GM19099 (cell line): ENCODE data around the gene RAD51B.

Experiments used
- POLR2A ChIP-seq: IDR thresholded peaks from 3 replicates; pipeline ENCODE4 v1.6.1; 2011; ENCODE audit warnings: low read depth; ENCODE audit not compliant: insufficient read length; ENCODE audit errors: extremely low read depth

The RAD51B gene

DNA sequence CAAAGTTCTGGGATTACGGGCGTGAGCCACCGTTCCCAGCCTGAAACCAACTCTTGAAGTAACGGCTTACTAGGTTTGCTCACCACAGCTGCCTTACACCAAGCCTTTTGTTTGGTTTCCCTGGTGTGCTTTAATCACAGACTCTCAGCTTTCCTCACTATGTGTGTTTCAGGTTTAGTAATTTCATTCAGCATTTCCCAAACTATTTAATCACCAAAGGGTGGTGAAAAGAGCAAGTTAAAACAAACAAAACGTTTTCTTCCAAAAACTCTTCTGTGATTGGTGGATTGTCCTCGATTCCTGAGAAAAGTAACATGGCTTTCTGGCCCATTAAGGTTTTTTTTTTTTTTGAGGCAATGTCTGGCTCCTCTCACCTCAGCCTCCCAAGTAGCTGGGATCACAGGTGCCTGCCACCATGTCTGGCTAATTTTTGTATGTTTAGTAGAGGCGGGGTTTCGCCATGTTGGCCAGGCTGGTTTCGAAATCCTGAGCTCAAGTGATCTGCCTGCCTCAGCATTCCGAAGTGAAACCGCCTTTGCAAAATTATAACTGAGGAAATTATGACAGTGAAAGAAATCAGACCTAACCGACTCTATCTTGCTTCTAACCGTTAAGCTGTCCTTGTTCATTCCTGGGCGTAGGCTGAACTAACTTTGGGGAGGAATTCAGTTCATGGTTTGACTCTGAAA is 1.7 kb upstream of the RAD51B start:
- TF ChIP-seq POLR2A: no peak

DNA sequence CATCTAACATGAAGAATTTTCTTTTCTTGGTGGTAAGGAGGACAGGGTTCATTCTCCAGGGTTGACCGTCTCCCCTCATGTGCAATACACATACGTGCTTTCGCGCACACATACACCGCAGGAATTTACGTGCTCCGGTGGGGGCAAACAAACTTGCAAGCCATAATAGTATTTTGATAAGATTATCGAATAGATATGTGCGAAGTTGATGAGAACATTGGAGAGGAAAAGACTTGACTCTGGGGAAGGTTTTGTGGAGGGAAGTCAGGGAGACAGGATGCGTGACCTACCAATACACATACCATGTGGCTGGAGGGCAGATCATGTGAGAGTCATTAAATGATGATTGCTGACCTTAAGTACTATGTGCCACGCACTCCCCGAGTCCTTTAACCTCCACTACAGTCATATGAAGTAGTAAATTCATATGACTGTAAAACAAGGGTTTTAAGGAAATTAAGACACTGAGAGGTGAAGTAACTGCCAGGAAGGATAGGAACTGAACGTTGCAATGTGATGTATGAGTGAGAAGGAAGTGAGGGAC is 921 bp downstream of the RAD51B start:
- TF ChIP-seq POLR2A: no peak

DNA sequence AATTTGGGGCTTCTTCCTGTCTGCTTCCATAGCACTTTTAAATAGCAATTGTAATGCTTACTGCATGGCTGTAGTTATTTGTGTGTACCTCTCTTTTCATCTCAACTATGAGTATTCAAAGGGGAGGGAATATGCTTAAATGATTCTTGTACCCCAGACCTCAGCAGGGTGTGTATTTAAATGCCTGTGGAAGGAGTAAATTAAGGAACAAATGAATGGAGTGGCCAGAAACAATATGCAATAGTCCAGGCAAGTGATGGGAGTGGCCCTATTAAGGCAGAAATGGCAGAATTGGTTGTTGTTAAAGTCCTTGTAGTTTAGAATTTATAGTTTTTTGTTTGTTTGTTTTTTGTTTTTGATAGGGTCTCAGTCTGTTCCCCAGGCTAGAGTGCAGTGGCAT is 1.5 kb downstream of the RAD51B start:
- no peak for TF ChIP-seq POLR2A

DNA sequence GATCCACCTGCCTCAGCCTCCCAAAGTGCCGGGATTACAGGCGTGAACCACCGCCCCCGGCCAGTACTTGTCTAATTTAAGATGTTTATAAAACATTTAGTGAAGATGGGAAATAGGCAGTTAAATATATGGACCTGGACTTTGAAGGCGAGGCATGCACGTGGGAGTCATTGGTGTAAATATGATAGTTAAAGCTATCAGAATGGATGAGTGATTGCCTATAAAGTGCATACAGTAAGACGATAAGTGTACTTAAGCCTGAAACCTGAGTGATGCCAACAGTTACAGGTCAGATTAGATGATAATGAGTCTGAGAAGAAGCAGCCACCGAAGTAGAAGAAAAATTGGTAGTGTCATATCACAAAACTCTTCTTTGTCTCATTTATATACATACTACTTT is 11.5 kb downstream of the RAD51B start:
- TF ChIP-seq POLR2A: no peak

DNA sequence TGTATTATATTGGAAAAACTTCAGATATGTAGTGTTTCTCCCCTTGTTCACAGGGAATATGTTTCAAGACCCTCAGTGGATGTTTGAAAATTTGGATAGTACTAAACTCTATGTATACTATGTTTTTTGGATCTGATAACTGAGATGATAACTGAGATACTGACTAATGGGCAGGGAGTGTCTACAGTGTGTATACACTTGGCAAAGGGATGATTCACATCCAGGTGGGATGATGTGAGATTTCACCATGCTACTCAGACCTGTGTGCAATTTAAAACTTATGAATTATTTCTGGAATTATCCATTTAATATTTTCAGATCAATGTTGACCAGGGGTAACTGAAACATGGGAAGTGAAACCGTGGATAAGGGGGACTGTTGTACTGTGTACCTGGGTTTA is 13.8 kb downstream of the RAD51B start:
- no peak for TF ChIP-seq POLR2A

DNA sequence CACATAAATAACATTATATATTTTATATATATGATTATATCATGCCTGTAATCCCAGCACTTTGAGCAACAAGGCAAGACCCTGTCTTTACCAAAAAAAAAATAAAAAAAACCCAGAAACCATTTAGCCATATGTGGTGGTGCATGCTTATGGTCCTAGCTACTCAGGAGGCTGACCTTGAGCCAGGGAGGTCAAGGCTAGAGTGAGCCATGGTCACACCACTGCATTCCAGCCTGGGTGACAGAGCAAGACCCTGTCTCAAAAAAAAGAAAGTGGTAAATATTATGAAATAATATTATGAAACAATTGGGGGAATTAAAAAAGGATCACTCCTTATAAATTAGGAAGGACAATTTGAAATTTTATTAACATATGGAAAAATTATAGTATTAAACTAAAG is 16.0 kb downstream of the RAD51B start:
- TF ChIP-seq POLR2A: no peak

DNA sequence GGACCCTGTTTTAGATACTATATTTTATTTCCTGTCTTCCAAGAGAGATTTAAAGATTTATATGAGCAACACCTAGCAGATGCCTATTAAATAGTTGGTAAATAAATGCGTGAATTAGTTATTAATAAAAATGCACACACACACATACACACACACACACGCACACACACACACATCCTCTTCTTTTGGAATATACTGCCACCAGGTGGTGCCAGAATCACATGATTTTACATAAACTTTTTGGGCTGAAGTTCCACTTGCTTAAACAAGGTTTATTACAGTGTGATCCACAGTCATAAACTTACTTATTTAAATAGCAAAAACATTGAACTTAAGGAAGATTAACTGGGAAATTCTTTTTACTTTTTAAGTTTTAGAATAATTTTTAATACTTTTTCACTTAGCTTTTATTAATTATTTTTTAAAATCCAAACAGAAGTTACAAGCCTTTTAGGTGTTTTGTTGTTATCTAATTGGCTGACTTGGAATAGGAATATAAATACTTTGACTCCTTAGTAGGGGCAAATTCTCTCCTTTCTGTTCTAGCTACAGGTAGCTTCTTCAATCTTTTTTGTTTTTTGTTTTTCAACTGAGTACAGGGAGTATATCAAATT is 17.5 kb downstream of the RAD51B start:
- TF ChIP-seq POLR2A: no peak

DNA sequence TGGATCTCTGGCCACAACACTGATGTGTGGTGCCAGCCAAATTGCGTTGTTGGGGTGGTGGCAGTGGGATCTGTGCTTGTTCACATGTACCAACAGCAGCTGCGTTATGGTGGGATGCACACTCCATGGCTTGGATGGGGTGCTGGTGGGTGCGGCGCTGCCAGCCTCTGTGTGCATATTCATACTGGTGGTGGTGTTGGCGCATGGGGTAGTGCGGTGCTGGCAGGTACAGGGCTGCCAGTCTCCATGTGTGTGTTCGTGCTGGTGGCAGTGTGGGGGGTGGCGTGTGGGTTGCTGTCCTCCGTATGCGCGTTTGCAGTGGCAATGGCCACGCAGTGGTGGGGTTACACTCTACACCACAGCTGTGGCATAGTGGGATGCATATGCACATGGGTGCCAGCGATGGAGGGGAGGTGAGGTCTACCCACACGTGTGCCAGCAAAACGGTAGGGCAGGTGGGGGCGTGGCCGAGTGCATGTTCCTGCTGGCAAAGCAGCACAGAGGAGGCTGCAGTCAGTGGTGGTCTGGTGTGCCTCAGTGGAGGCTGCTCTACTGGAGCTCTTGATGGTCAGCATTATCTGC is 26.5 kb downstream of the RAD51B start:
- TF ChIP-seq POLR2A: no peak

DNA sequence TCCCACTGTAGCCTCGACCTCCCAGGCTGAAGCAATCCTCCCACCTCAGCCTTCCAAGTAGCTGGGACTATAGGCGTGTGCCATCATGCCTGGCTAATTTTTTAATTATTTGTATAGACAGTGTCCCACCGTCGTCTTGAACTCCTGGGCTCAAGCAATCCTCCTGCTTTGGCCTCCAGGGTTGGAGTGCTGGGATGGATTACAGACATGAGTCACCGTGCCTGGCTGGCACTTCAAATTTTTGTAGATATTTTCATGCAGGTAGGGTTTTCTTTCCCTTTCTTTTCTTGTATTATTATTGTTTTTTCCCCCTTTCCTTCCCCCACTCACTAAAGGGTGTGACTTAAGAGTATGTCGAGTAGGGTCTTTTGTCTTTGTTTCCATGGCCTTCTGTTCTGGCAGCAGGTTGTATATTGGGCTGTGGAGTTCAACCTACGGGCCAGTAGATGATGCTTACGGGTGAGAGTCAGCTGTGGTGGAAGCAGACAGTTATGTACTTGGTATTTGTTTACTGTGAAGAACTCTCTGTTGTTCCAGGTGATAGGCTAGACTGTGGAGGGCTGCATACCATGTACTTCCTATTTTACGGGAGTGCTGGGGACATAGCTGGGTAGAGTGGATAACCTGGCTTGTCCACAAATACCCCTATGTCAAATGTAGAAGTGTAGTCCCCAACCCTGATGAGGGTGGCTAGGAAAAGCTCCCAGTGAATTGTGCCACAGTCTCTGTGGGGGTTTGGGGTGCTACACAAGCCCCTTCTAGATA is 30.7 kb downstream of the RAD51B start:
- TF ChIP-seq POLR2A: no peak

DNA sequence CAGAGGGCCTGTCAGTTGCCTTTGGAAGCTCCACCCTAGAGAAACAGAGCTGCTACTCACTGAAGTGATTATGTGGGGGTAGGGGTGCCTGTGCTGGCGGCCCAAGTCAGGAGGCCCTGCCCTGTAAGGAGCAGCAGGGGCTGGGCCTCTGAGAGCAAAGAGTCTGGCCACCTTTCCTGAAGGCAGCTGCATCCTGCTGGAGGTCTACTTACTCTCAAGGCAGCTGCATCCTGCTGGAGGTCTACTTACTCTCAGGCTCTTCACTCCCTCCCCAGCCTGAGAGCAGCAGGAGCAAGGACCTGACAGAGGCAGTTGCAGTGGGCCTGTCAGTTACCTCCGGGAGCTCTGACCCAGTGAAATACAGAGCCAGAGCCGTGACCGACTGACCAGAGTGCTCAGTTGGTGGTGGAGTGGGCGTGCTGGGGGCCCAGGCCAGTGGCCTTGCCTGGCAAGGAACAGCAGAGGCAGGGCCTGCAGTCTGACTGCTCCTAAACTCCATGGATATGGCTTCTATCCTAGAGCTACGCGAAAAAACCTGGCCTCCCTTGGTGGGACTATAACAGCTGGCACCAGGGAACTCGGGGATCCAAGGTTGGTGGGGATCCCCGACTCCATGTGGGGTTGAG is 32.3 kb downstream of the RAD51B start:
- no peak for TF ChIP-seq POLR2A

DNA sequence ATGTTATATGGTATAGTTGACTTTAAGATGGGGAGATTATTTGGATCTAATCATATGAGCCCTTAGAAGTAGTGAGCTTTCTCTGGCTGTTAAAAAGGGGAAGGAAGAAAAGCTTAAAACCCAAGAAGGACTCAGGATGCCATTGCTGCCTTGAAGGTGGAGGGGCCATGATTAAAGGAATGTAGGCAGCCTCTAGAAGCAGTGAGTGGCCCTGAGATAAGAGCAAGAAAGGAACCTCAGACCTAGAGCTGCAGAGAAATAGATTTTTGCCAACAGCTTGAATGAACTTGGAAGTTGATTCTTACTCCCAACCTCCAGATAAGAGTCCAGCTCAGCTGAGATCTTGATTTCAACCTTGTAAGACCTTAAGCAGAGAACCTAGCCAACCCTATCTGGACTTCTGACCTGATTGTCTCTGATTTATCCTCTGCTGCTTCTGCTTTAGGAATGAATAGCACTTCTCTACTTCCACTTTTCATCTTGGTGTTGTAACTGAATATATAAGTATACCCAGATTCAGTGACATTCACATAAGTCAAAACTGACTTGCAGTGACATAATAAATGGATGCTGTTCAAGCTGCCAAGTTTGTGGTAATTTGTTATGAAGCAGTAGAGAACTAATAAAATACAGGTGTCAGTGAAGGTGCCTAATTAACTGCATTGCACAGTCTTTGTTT is 33.5 kb downstream of the RAD51B start:
- no peak for TF ChIP-seq POLR2A

DNA sequence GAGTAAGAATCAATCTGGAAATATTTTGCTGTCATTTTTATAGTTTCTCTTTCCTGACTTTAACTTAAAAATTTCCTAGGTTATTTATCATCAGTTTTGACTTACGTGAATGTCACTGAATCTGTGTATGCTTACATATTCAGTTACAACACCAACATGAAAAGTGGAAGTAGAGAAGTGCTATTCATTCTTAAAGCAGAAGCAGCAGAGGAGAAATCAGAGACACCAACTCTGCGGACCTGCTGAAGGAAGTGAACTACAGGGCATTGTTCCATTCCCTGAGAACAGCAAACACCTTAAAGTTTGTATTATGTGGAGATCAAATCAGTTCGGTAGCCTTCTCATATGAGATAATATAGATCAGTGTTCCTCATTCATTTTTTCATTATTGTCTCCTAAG is 34.1 kb downstream of the RAD51B start:
- TF ChIP-seq POLR2A: no peak

DNA sequence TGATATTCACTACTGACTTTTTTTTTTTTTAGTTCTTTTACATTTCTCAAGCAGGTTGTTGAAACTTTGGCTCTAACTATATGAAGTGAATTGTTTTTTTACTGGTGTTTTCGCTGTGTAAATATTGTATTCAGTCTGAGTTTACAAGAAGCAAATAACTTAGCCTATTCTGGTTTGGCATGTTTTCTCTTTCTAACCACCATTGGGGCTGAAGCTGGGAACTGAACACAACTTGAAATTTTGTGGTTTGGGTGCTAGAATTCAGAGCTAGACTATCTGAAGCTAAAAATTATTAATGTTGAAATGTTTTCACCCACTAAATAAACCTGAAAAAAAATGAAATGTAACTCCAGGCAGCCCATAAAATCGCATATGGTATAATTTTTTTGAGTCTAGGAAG is 37.2 kb downstream of the RAD51B start:
- no peak for TF ChIP-seq POLR2A

DNA sequence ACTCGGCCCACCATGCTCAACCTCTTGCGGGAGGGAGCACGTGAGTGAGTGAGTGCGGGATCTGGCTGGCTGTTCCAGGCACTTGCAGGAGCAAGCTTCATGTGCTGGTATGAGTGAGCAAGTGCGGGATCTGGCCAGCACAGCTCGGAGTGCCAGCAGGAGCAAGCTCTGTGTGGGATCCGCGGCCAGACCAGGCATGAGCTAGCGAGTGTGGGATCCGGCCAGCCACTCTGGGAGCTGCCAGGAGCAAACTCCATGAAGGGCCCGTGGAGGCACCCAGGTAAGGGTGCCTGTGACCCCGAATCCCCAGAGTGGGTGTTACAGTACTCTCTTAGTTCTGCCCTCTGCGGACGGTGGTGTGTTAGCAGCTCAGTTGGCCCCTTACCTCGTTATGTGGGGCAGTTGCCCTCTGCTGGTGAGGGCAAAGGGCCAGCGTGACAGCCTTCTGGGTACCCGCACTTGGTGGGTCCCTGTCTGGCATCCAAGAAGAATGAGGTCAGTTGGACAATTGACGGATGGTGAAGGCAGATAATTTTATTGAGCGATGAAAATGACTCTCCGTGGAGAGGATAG is 38.3 kb downstream of the RAD51B start:
- no peak for TF ChIP-seq POLR2A
